Tibial artery (tissue), 4 donors: ENCODE data around the gene PEX10.
A peak's percentile ranks its signal among the peaks of the same experiment; 100 is the strongest.

Experiments
- DNase-seq, 2 donors: peaks; one replicate each; pipeline ENCODE4 v3.0.0-alpha.2; 2019
- H3K27ac ChIP-seq, 2 donors: fragments of 200-600 bp; sonication (generic) in 1 of 2; 1 replicate in 1 of 2; 2 replicates in 1 of 2; pipeline ENCODE4 v1.5.1; 2018 to 2019; ENCODE audit warnings: mild to moderate bottlenecking in 1 of 2
- H3K27me3 ChIP-seq, 2 donors: fragments of 200-600 bp; sonication (generic) in 1 of 2; one replicate each; pipeline versions ENCODE4 v1.5.1 to v1.6.0; 2016 to 2019
- H3K36me3 ChIP-seq, 3 donors: fragments of 200-600 bp; sonication (generic) in 2 of 3; one replicate each; pipeline ENCODE4 v1.5.1; 2016 to 2019; ENCODE audit warnings: mild to moderate bottlenecking in 2 of 3
- H3K4me1 ChIP-seq, 4 donors: fragments of 200-600 bp; sonication (generic) in 2 of 4; 1 replicate in 3 of 4; 2 replicates in 1 of 4; pipeline ENCODE4 v1.5.1; 2016 to 2019
- H3K4me3 ChIP-seq, 2 donors: fragments of 200-600 bp; sonication (generic) in 1 of 2; 1 replicate in 1 of 2; 2 replicates in 1 of 2; pipeline ENCODE4 v1.5.1; 2018 to 2019; ENCODE audit warnings: mild to moderate bottlenecking in 2 of 2
- H3K9me3 ChIP-seq, 3 donors: fragments of 200-600 bp; sonication (generic) in 1 of 3; one replicate each; pipeline ENCODE4 v1.5.1; 2016 to 2019
- CTCF ChIP-seq, 2 experiments: fragments of 200-600 bp in 1 of 2; fragments of 450-650 bp in 1 of 2; IDR thresholded peaks; one replicate each; pipeline ENCODE4 v1.5.1; 2017 to 2019; ENCODE audit warnings: antibody characterized with exemption in 2 of 2, mild to moderate bottlenecking in 1 of 2, moderate library complexity in 1 of 2
- intact Hi-C: fragments of 100-400 bp; cut with DNase I; formaldehyde crosslinking; loops from one replicate; pipeline ENCODE4 v1.15.0; 2023; ENCODE audit warnings: low total_unique reads

The PEX10 gene

DNA sequence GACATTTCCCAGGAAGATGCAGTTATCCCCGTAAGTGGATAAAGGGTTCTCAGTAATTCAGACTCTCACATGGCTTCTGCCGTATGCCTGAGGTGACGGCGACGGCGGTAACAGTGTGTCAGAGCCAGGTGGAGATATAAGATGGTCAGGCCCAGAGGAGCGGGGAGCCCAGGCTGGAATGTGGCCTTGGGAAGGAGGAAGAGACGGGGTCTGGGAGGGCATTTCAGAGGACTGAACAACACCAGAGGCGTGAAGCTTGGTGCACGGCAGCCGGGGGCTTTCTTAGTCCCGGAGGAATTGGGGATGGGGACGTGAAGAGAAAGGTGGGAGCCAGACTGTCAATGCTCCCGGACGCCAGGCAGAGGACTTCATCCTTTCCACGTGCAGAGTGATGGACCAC lies 19.7 kb downstream of the PEX10 start:
- peak overlapping the region; percentile 74 to 89 for H3K27ac ChIP-seq
- intact Hi-C loops, result loop anchor here (5.0 kb wide), 2 partner anchors 135 to 165 kb away; partner anchors contain the start of genes PANK4 and TNFRSF14
- no peak for TF ChIP-seq CTCF (IDR thresholded peaks at IDR 0.05)
- H3K9me3 ChIP-seq, result no peaks in the 10 kb centered on the region
- H3K4me1 ChIP-seq, result peaks cover 4 to 45% (median 34%) of the 10 kb centered on the region in 4 donors
- H3K27me3 ChIP-seq, result no peaks in the 10 kb centered on the region
- H3K36me3 ChIP-seq, result peaks cover 17 to 50% (median 28%) of the 10 kb centered on the region in 3 donors
- H3K4me3 ChIP-seq, result peak overlapping the region; percentile 87 to 99
- no peak for DNase-seq

DNA sequence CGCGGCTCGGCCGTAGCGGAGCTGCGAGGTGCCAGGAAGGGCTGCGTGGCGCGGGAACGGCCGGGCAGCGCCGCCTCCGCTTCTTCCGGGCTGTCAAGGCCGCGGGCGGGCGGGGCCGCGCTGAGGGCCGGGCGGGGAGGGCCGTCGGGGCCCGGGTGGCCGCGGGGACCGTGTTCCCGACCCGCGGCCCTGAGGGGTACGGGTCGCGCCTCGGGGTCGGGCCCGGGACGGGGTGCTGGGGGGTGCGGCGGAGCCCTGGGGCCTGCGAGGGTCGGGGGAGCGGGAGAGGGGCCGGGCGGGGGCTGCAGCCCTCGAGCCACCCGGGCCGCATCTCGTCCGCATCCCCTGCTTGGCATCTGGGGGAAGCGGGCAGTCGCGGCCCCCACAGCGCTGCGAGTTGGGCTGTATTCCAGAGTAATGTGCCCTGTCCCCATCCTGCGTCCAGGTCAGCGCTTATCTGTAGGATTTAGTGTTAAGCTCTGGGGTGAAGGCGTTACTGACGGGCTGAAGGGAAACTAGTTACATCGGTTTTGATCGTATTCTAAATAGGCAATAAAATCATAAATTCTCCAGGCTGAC lies 20.3 kb downstream of the PEX10 start:
- peak overlapping the region; percentile 74 to 89 for H3K27ac ChIP-seq
- H3K36me3 ChIP-seq, result peaks cover 13 to 49% (median 21%) of the 10 kb centered on the region in 3 donors
- peaks cover 4 to 45% (median 34%) of the 10 kb centered on the region in 4 donors for H3K4me1 ChIP-seq
- no peak for TF ChIP-seq CTCF (IDR thresholded peaks at IDR 0.05)
- H3K4me3 ChIP-seq, result peak overlapping the region; percentile 87 to 99
- no peaks in the 10 kb centered on the region for H3K9me3 ChIP-seq
- no peaks in the 10 kb centered on the region for H3K27me3 ChIP-seq
- intact Hi-C loops, result loop anchor here (5.0 kb wide), 2 partner anchors 135 to 165 kb away; partner anchors contain the start of genes PANK4 and TNFRSF14
- no peak for DNase-seq

DNA sequence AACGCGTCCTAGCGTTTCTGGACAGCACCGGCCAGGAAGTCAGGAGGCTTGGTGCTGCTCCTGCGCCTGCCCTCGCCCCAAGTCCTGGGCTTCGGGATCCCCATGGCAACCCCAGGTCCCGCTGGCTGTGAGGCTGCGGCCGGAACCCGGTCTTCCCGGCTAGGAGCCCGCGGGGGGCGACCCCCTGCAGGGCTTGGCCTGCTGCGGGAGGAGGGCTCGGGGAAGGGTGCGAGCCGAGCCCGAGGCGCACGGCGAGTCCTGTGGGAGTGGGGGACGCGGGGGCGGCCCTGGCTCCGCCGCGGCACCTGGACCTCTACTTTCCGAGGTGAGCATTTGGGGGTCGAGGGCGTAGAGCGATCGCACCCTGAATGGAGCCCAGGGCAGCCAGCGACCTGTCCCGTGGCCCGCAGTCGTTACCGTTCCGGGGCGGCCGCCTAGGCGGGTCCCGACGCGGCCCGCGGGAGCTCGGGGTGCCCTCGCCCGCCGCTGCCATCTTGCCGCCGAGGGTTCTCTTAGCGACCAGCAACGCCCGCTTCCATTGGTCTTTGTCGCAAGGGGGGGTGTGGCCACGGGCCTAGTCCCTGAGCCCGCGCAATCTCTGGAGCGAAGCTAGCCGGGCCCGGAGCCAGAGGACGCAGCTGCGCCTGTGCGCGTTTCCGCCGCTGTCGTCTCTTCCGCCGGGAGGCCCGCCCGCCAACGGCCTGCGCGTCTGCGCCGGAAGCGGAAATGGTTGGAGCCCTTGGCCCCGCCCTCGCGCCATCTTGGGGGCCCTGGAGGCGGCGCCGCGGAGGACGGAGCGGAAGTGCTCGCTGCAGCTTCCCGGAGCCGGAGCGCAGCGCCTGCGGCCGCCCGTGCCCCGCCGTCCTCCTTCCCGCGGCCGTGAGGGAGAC lies 21.1 kb downstream of the PEX10 start, which contains the start of the genes MORN1 and RER1:
Gene MORN1 (minus strand): TSS at position 514 of the 890 bp plus-strand sequence. CDS start 21 bp downstream, at position 493.
Gene RER1 (plus strand): TSS at position 801 of the 890 bp plus-strand sequence. CDS start 3,950 bp downstream, outside the sequence.
- DNase-seq, result peak; percentile 98 to 99
- H3K9me3 ChIP-seq, result no peaks in the 10 kb centered on the region
- intact Hi-C loops, result loop anchor here (5.0 kb wide), 2 partner anchors 136 to 166 kb away; partner anchors contain the start of genes PANK4 and TNFRSF14
- H3K4me1 ChIP-seq, result peaks cover 4 to 45% (median 34%) of the 10 kb centered on the region in 4 donors
- peak within 1 kb of the TSS; percentile 74 to 89 for H3K27ac ChIP-seq
- no peaks in the 10 kb centered on the region for H3K27me3 ChIP-seq
- TF ChIP-seq CTCF (IDR thresholded peaks at IDR 0.05), result no peak
- peak within 1 kb of the TSS; percentile 87 to 99 for H3K4me3 ChIP-seq
- peaks cover 5 to 49% (median 14%) of the 10 kb centered on the region in 3 donors for H3K36me3 ChIP-seq

DNA sequence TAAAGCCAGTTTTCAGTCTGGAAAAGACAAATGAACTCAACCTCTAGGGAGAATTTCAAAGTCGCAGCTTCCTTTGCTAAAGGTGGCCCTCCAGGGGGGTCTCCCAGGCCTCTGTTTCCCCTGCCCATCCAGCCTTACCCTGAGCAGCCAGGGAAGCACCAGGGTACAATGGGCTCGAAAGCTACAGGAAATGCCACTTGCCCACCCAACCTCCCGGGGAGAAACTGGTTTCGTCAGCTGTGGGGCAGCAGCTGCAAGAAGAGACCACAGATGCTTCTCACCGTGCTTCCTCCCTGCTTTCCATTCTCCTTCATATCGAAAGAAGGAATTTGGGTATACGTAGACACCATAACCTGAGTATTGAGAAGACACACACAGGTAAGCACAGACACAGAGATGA lies 22.7 kb downstream of the PEX10 start:
- no peak overlapping the region for H3K4me3 ChIP-seq
- no peak for DNase-seq
- peaks cover 4 to 37% (median 32%) of the 10 kb centered on the region in 4 donors for H3K4me1 ChIP-seq
- no peak for TF ChIP-seq CTCF (IDR thresholded peaks at IDR 0.05)
- H3K27me3 ChIP-seq, result no peaks in the 10 kb centered on the region
- H3K36me3 ChIP-seq, result peaks cover 0 to 39% (median 0%) of the 10 kb centered on the region in 3 donors
- intact Hi-C loops, result loop anchor here (5.0 to 10.0 kb wide), 3 partner anchors 75 to 168 kb away; partner anchors contain the start of genes PANK4 and TNFRSF14
- H3K27ac ChIP-seq, result no peak overlapping the region
- H3K9me3 ChIP-seq, result no peaks in the 10 kb centered on the region
